PC-3 (cell line): ENCODE results near the gene TNNC1. TPM values are rescaled to one million over a fixed set of nuclear protein-coding genes. Genes with fewer than 3 reads are reported as not detected.

Experiments used
- ATAC-seq: fragments of 200-7000 bp; cut with Tn5 transposase; 2 replicates; pipeline ENCODE4 v1.9.1; 2020; ENCODE audit warnings: mild to moderate bottlenecking, moderate library complexity
- BruUV-seq: library from RNA; stranded (reverse); fragments of 400-500 nt; replicated peaks from 2 replicates; lab custom pipeline; 2021; lab: Mats Ljungman, UMichigan
- CTCF ChIA-PET: fragments of 300-600 bp; sonication (Branson Sonifier 250); formaldehyde crosslinking; loops from one replicate; lab custom pipeline; 2022; ENCODE audit warnings: antibody characterized with exemption; lab: Charles Lee
- POLR2A ChIA-PET: fragments of 300-600 bp; sonication (Branson Sonifier 250); formaldehyde crosslinking; loops from one replicate; lab custom pipeline; 2022; ENCODE audit warnings: antibody characterized with exemption; ENCODE audit not compliant: unreplicated experiment; lab: Charles Lee
- DNase-seq: peaks from one replicate; pipeline ENCODE4 v3.0.0-alpha.2; 2015
- H2AFZ ChIP-seq: fragments of 300-600 bp; sonication (generic); 2 replicates; pipeline ENCODE4 v1.6.0; 2016; ENCODE audit warnings: antibody characterized with exemption, low read length
- H3F3A ChIP-seq: fragments of 300-600 bp; sonication (generic); one replicate; pipeline ENCODE4 v1.6.0; 2017; ENCODE audit warnings: antibody characterized with exemption, low read length, control low read depth, mild to moderate bottlenecking; ENCODE audit not compliant: unreplicated experiment
- H3K27ac ChIP-seq: fragments of 300-600 bp; sonication (generic); 2 replicates; pipeline ENCODE4 v1.5.1; 2016; ENCODE audit warnings: mild to moderate bottlenecking, low read length
- H3K27me3 ChIP-seq: fragments of 300-600 bp; sonication (generic); 2 replicates; pipeline ENCODE4 v1.6.1; 2016; ENCODE audit warnings: low read length, mixed read lengths
- H3K36me3 ChIP-seq: fragments of 300-600 bp; sonication (generic); 2 replicates; pipeline ENCODE4 v1.6.1; 2016; ENCODE audit warnings: low read depth, mixed run types, low read length, mixed read lengths
- H3K4me1 ChIP-seq: fragments of 300-600 bp; sonication (generic); 2 replicates; pipeline ENCODE4 v1.5.1; 2016; ENCODE audit warnings: low read length; ENCODE audit not compliant: insufficient read depth
- H3K4me2 ChIP-seq: fragments of 300-600 bp; sonication (generic); 2 replicates; pipeline ENCODE4 v1.6.0; 2016; ENCODE audit warnings: low read length
- H3K4me3 ChIP-seq: fragments of 300-600 bp; sonication (generic); 2 replicates; pipeline ENCODE4 v1.5.1; 2016; ENCODE audit warnings: mild to moderate bottlenecking, low read length, mixed read lengths
- H3K79me2 ChIP-seq: fragments of 300-600 bp; sonication (generic); 2 replicates; pipeline ENCODE4 v1.6.1; 2017; ENCODE audit warnings: low read length, mixed read lengths
- H3K9ac ChIP-seq: fragments of 300-600 bp; sonication (generic); 2 replicates; pipeline ENCODE4 v1.6.0; 2016; ENCODE audit warnings: mild to moderate bottlenecking, low read length
- H3K9me2 ChIP-seq: fragments of 300-600 bp; sonication (generic); replicated peaks from 2 replicates; pipeline ENCODE4 v1.6.1; 2016; ENCODE audit warnings: mixed run types, low read length, mixed read lengths
- H3K9me3 ChIP-seq: fragments of 300-600 bp; sonication (generic); 2 replicates; pipeline ENCODE4 v1.6.1; 2016; ENCODE audit warnings: low read length, mixed read lengths
- H4K20me1 ChIP-seq: fragments of 300-600 bp; sonication (generic); 2 replicates; pipeline ENCODE4 v1.6.1; 2016; ENCODE audit warnings: low read length, mixed read lengths
- CTCF ChIP-seq: fragments of 300-600 bp; sonication (generic); conservative IDR thresholded peaks from 2 replicates; pipeline ENCODE4 v1.5.1; 2017; ENCODE audit warnings: antibody characterized with exemption, low read depth, mild to moderate bottlenecking, low read length
- EZH2 ChIP-seq: fragments of 300-600 bp; sonication (generic); IDR thresholded peaks from one replicate; pipeline ENCODE4 v1.6.1; 2017; ENCODE audit warnings: antibody characterized with exemption, mild to moderate bottlenecking, low read length; ENCODE audit not compliant: unreplicated experiment
- EZH2phosphoT487 ChIP-seq: fragments of 300-600 bp; sonication (generic); IDR thresholded peaks from 2 replicates; pipeline ENCODE4 v1.6.1; 2018; ENCODE audit warnings: mild to moderate bottlenecking, antibody characterized with exemption, low read length, borderline replicate concordance
- intact Hi-C: fragments of 100-400 bp; cut with micrococcal nuclease; formaldehyde crosslinking; loops from 2 replicates; pipeline ENCODE4 v1.9.0; 2023
- total RNA-seq: library from RNA; depleted of rRNA; stranded (reverse); fragments of >200 nt; gene quantifications from 2 replicates; pipeline ENCODE4 v1.2.3, GENCODE V29; 2014

The TNNC1 gene
- total RNA-seq, 1 experiment from 2014 or later, result 4.9 TPM

- no peaks in the 10 kb centered on the region for H3F3A ChIP-seq
- TF ChIP-seq CTCF, result no peak
- no peak for TF ChIP-seq EZH2
- TF ChIP-seq EZH2phosphoT487, result no peak
- peaks cover 3% of the 10 kb centered on the region for H3K4me1 ChIP-seq
- H3K9me2 ChIP-seq, result no peaks in the 10 kb centered on the region
- intact Hi-C loops, result no loop called here
- H3K36me3 ChIP-seq, result no peaks in the 10 kb centered on the region
- no peaks in the 10 kb centered on the region for H3K9me3 ChIP-seq
- no peak overlapping the region for H3K27ac ChIP-seq
- no peaks in the 10 kb centered on the region for H3K79me2 ChIP-seq
- no peak overlapping the region for H2AFZ ChIP-seq
- BruUV-seq, result no TSS peak
- no peak for ATAC-seq
- no peak for DNase-seq
- H4K20me1 ChIP-seq, result no peaks in the 10 kb centered on the region
- no peak overlapping the region for H3K4me3 ChIP-seq
- no peak overlapping the region for H3K4me2 ChIP-seq
- POLR2A ChIA-PET, result no interaction called here
- no peak overlapping the region for H3K9ac ChIP-seq
- CTCF ChIA-PET, result no interaction called here
- H3K27me3 ChIP-seq, result no peaks in the 10 kb centered on the region
Measured at GRCh38 chr3:52443268-52443610, 10.6 kb downstream of the TNNC1 start.

- BruUV-seq, result no TSS peak
- intact Hi-C loops, result no loop called here
- H3K4me1 ChIP-seq, result peaks cover 9% of the 10 kb centered on the region
- DNase-seq (no peak), ATAC-seq (no peak)
- TF ChIP-seq EZH2phosphoT487 (no peak), CTCF (no peak), EZH2 (no peak)
- CTCF ChIA-PET, result no interaction called here
- H3K27ac ChIP-seq, result no peak overlapping the region
- no peak overlapping the region for H3K4me2 ChIP-seq
- no peaks in the 10 kb centered on the region for H3K36me3 ChIP-seq
- no peaks in the 10 kb centered on the region for H3K27me3 ChIP-seq
- H3K9me3 ChIP-seq, result no peaks in the 10 kb centered on the region
- H2AFZ ChIP-seq, result no peak overlapping the region
- H3K79me2 ChIP-seq, result no peaks in the 10 kb centered on the region
- no peaks in the 10 kb centered on the region for H3K9me2 ChIP-seq
- H4K20me1 ChIP-seq, result no peaks in the 10 kb centered on the region
- no peaks in the 10 kb centered on the region for H3F3A ChIP-seq
- no peak overlapping the region for H3K9ac ChIP-seq
- H3K4me3 ChIP-seq, result no peak overlapping the region
- POLR2A ChIA-PET, result no interaction called here
Measured at GRCh38 chr3:52442409-52443267, 11.2 kb downstream of the TNNC1 start.

- H3K36me3 ChIP-seq, result no peaks in the 10 kb centered on the region
- no peak overlapping the region for H3K27ac ChIP-seq
- H4K20me1 ChIP-seq, result no peaks in the 10 kb centered on the region
- ATAC-seq (no peak), DNase-seq (no peak)
- ChIA-PET POLR2A (no interaction called here), CTCF (no interaction called here)
- no peaks in the 10 kb centered on the region for H3K27me3 ChIP-seq
- BruUV-seq, result no TSS peak
- H3K4me2 ChIP-seq, result no peak overlapping the region
- H3K9me2 ChIP-seq, result no peaks in the 10 kb centered on the region
- intact Hi-C loops, result no loop called here
- H3K4me3 ChIP-seq, result no peak overlapping the region
- TF ChIP-seq EZH2, result no peak
- TF ChIP-seq CTCF, result no peak
- no peak for TF ChIP-seq EZH2phosphoT487
- H3F3A ChIP-seq, result no peaks in the 10 kb centered on the region
- no peaks in the 10 kb centered on the region for H3K79me2 ChIP-seq
- no peaks in the 10 kb centered on the region for H3K9me3 ChIP-seq
- H3K4me1 ChIP-seq, result peaks cover 11% of the 10 kb centered on the region
- no peak overlapping the region for H3K9ac ChIP-seq
- H2AFZ ChIP-seq, result no peak overlapping the region
Measured at GRCh38 chr3:52441772-52442332, 12.0 kb downstream of the TNNC1 start.
